BLaER1 treated with 17β-estradiol and CSF1 and Interleukin-3, amounts not matched to agents 10 nM and 100 nM (cell line): ENCODE results near the gene SRL.

Source experiments
- H3K27ac ChIP-seq, 11 experiments: shearing (Covaris generic); formaldehyde crosslinking; 2 replicates each; pipeline ENCODE4 v1.8.1; 2022
- H3K27me3 ChIP-seq, 11 experiments: shearing (Covaris generic); formaldehyde crosslinking; 2 replicates each; pipeline ENCODE4 v1.8.1; 2022
- H3K36me3 ChIP-seq, 11 experiments: shearing (Covaris generic); formaldehyde crosslinking; 2 replicates each; pipeline ENCODE4 v1.8.1; 2022
- H3K4me1 ChIP-seq, 10 experiments: shearing (Covaris generic); formaldehyde crosslinking; 2 replicates each; pipeline ENCODE4 v1.8.1; 2022
- H3K4me2 ChIP-seq, 11 experiments: shearing (Covaris generic); formaldehyde crosslinking; 2 replicates each; pipeline ENCODE4 v1.8.1; 2022
- H3K4me3 ChIP-seq, 10 experiments: shearing (Covaris generic); formaldehyde crosslinking; 2 replicates each; pipeline ENCODE4 v1.8.1; 2022
- H3K9ac ChIP-seq, 11 experiments: shearing (Covaris generic); formaldehyde crosslinking; 2 replicates each; pipeline ENCODE4 v1.8.1; 2022
- H3K9me3 ChIP-seq, 11 experiments: shearing (Covaris generic); formaldehyde crosslinking; replicated peaks in 1 of 11; 2 replicates each; pipeline ENCODE4 v1.8.1; 2022
- H4K20me1 ChIP-seq, 11 experiments: shearing (Covaris generic); formaldehyde crosslinking; 2 replicates each; pipeline ENCODE4 v1.8.1; 2022
- Cebpa-rat ChIP-seq, 11 experiments: shearing (Covaris generic); IDR thresholded peaks; 2 replicates each; pipeline ENCODE4 v1.8.1; 2022

Gene SRL

GRCh38 chr16:4192206-4192605 lies 49.7 kb downstream of the SRL start:
- H4K20me1 ChIP-seq: no peaks in the 10 kb centered on the region
- no peaks in the 10 kb centered on the region for H3K36me3 ChIP-seq
- H3K27ac ChIP-seq: no peak overlapping the region
- no peak for TF ChIP-seq Cebpa-rat (IDR thresholded peaks at IDR 0.05)
- H3K9me3 ChIP-seq: peaks cover 0 to 7% (median 0%) of the 10 kb centered on the region in 11 experiments; a peak in 1 of 22 replicates
- no peak overlapping the region for H3K9ac ChIP-seq
- H3K4me1 ChIP-seq: peaks cover 43 to 86% (median 63%) of the 10 kb centered on the region in 10 experiments
- H3K27me3 ChIP-seq: peaks cover 0 to 21% (median 0%) of the 10 kb centered on the region in 11 experiments; a peak in 4 of 22 replicates
- H3K4me2 ChIP-seq: peak overlapping the region; percentile 48 to 80 (median 73)
- no peak overlapping the region for H3K4me3 ChIP-seq

GRCh38 chr16:4190712-4191333 lies 51.1 kb downstream of the SRL start:
- no peak for TF ChIP-seq Cebpa-rat (IDR thresholded peaks at IDR 0.05)
- Histone ChIP-seq H3K9me3 (peaks cover 0 to 7% (median 0%) of the 10 kb centered on the region in 11 experiments; a peak in 1 of 22 replicates), H3K27ac (no peak overlapping the region), H4K20me1 (no peaks in the 10 kb centered on the region), H3K36me3 (no peaks in the 10 kb centered on the region), H3K4me3 (no peak overlapping the region), H3K4me2 (peak overlapping the region in 8 of 11 experiments; percentile 68 to 88 (median 75); a peak in 13 of 22 replicates), H3K4me1 (peaks cover 43 to 80% (median 63%) of the 10 kb centered on the region in 10 experiments), H3K9ac (no peak overlapping the region), H3K27me3 (peaks cover 0 to 21% (median 0%) of the 10 kb centered on the region in 11 experiments; a peak in 4 of 22 replicates)

DNA sequence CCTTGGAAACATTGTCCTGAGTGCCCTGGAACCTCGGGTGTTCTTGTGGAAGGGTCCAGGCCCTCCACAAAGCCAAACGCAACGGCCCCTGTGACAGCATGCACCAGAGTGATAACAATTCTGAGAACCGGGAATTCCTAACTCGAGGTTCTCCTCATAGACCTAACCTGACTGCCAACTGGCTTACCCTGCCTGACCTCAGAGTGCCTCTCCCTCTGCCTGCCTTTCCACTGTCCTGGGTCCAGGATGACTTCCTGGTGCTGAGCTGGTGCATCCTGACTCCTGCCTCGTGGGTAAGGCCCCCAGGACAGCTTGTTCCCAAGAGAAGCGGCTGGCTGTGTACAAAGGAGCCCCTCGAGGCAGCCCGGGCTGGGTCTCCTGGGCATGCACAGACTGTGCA lies 51.8 kb downstream of the SRL start:
- TF ChIP-seq Cebpa-rat (IDR thresholded peaks at IDR 0.05): no peak

GRCh38 chr16:4184038-4184702 lies 57.7 kb downstream of the SRL start:
- Histone ChIP-seq H3K36me3 (no peaks in the 10 kb centered on the region), H3K4me2 (peak overlapping the region; percentile 90 to 99 (median 96)), H3K9ac (peak overlapping the region; percentile 73 to 95 (median 87)), H3K4me3 (peak overlapping the region; percentile 59 to 78 (median 68)), H3K4me1 (peaks cover 39 to 55% (median 46%) of the 10 kb centered on the region in 10 experiments), H3K27me3 (peaks cover 0 to 20% (median 0%) of the 10 kb centered on the region in 11 experiments; a peak in 4 of 22 replicates), H4K20me1 (no peaks in the 10 kb centered on the region), H3K9me3 (peaks cover 0 to 9% (median 6%) of the 10 kb centered on the region in 11 experiments; a peak in 10 of 22 replicates), H3K27ac (peak overlapping the region; percentile 84 to 98 (median 91); a peak in 21 of 22 replicates)
- TF ChIP-seq Cebpa-rat (IDR thresholded peaks at IDR 0.05): no peak

More for the DNA sequence above, 51.8 kb downstream of the SRL start:
- H3K4me3 ChIP-seq: no peak overlapping the region
- H3K27me3 ChIP-seq: peaks cover 0 to 21% (median 0%) of the 10 kb centered on the region in 11 experiments; a peak in 4 of 22 replicates
- H3K4me1 ChIP-seq: peaks cover 37 to 73% (median 61%) of the 10 kb centered on the region in 10 experiments
- H3K36me3 ChIP-seq: no peaks in the 10 kb centered on the region
- H3K9ac ChIP-seq: peak overlapping the region in 1 of 11 experiments; percentile 69; a peak in 1 of 22 replicates
- peak overlapping the region in 9 of 11 experiments; percentile 68 to 88 (median 75); a peak in 15 of 22 replicates for H3K4me2 ChIP-seq
- H3K9me3 ChIP-seq: peaks cover 0 to 7% (median 0%) of the 10 kb centered on the region in 11 experiments; a peak in 1 of 22 replicates
- no peaks in the 10 kb centered on the region for H4K20me1 ChIP-seq
- peak overlapping the region in 2 of 11 experiments; percentile 76 to 81; a peak in 2 of 22 replicates for H3K27ac ChIP-seq

GRCh38 chr16:4183237-4184037 lies 58.4 kb downstream of the SRL start:
- Histone ChIP-seq H3K27ac (peak overlapping the region; percentile 84 to 98 (median 91)), H3K9me3 (peaks cover 0 to 9% (median 6%) of the 10 kb centered on the region in 11 experiments; a peak in 10 of 22 replicates), H4K20me1 (no peaks in the 10 kb centered on the region), H3K9ac (peak overlapping the region; percentile 73 to 95 (median 87)), H3K4me2 (peak overlapping the region; percentile 90 to 99 (median 96)), H3K27me3 (peaks cover 0 to 16% (median 0%) of the 10 kb centered on the region in 11 experiments; a peak in 4 of 22 replicates), H3K36me3 (no peaks in the 10 kb centered on the region), H3K4me1 (peaks cover 32 to 54% (median 43%) of the 10 kb centered on the region in 10 experiments), H3K4me3 (peak overlapping the region; percentile 59 to 78 (median 68))
- TF ChIP-seq Cebpa-rat (IDR thresholded peaks at IDR 0.05): no peak

- H3K27ac ChIP-seq: peak overlapping the region; percentile 84 to 98 (median 91)
- H4K20me1 ChIP-seq: no peaks in the 10 kb centered on the region
- H3K36me3 ChIP-seq: no peaks in the 10 kb centered on the region
- TF ChIP-seq Cebpa-rat (IDR thresholded peaks at IDR 0.05): no peak
- H3K4me2 ChIP-seq: peak overlapping the region; percentile 90 to 99 (median 95)
- H3K27me3 ChIP-seq: peaks cover 0 to 16% (median 0%) of the 10 kb centered on the region in 11 experiments; a peak in 4 of 22 replicates
- peaks cover 0 to 9% (median 6%) of the 10 kb centered on the region in 11 experiments; a peak in 10 of 22 replicates for H3K9me3 ChIP-seq
- H3K9ac ChIP-seq: peak overlapping the region; percentile 73 to 95 (median 87); a peak in 21 of 22 replicates
- H3K4me3 ChIP-seq: peak overlapping the region; percentile 59 to 78 (median 68)
- H3K4me1 ChIP-seq: peaks cover 25 to 48% (median 39%) of the 10 kb centered on the region in 10 experiments
Measured at GRCh38 chr16:4182581-4183236, 59.2 kb downstream of the SRL start.

- peaks cover 42 to 70% (median 55%) of the 10 kb centered on the region in 10 experiments for H3K4me1 ChIP-seq
- no peak overlapping the region for H3K27ac ChIP-seq
- H3K36me3 ChIP-seq: no peaks in the 10 kb centered on the region
- TF ChIP-seq Cebpa-rat (IDR thresholded peaks at IDR 0.05): no peak
- H3K4me3 ChIP-seq: no peak overlapping the region
- peaks cover 0 to 9% (median 6%) of the 10 kb centered on the region in 11 experiments; a peak in 10 of 22 replicates for H3K9me3 ChIP-seq
- H4K20me1 ChIP-seq: peaks cover 0 to 9% (median 0%) of the 10 kb centered on the region in 11 experiments; a peak in 4 of 22 replicates
- H3K9ac ChIP-seq: no peak overlapping the region
- peaks cover 0 to 16% (median 0%) of the 10 kb centered on the region in 11 experiments; a peak in 3 of 22 replicates for H3K27me3 ChIP-seq
- peak overlapping the region in 4 of 11 experiments; percentile 11 to 69 (median 42); a peak in 6 of 22 replicates for H3K4me2 ChIP-seq
Measured at GRCh38 chr16:4180511-4180910, 61.4 kb downstream of the SRL start.
